M059J (cell line): Measurements from ENCODE around the gene LTBP1. TPM values are rescaled to one million over a fixed set of nuclear protein-coding genes. Genes with fewer than 3 reads are reported as not detected.

ENCODE experiments used
- DNase-seq: peaks from one replicate; pipeline ENCODE4 v3.0.0-alpha.2; 2012; ENCODE audit warnings: low read depth
- total RNA-seq: library from RNA; depleted of rRNA; stranded (reverse); fragments of >200 nt; shearing (Covaris generic); gene quantifications from 2 replicates; pipeline ENCODE4 v1.2.3, GENCODE V29; 2014

LTBP1 gene
- total RNA-seq, 1 experiment from 2014 or later, result 9.2 TPM

GRCh38 chr2:33115728-33116127 is 169.0 kb downstream of the LTBP1 start:
- no peak for DNase-seq

DNA sequence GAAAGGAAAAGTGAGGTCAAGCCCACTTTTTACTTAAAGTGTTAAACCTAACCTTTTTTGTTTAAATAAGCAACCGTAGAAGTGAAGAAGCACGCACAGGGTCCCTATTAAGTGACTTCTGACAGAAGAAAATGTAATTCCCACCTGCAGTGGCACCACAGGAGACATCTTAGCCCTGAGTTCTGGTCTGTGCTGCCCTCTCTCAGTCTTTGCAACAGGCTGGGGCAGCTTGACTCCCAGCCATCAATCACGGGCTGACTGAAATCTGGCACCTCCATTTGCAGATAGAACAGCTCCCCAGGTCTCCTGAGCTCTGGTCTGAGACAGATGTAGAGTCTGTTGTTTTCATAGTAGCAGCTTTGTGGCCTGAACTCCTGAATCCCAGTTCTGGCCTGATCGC is 170.0 kb downstream of the LTBP1 start:
- DNase-seq, result no peak

DNA sequence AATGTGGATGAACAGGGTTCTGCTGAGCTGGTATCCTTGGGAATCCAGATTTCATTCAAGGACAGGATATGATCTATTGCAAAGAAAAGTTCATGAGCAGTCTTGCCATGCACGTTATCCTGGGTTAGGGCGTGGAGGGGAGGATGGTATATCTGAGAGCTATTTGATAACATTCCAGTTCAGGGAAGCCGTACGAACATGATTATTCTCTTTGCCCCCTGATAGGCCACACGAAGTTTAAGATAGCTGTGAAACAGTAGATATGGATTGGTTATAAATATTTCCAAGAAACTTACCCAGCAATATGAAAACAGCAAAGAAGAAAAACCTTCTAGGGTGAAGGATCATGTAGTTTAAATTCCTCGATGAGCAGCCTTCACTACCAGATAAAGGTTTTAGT is 171.9 kb downstream of the LTBP1 start:
- no peak for DNase-seq

GRCh38 chr2:33121416-33121815 is 174.7 kb downstream of the LTBP1 start:
- no peak for DNase-seq

- no peak for DNase-seq
Measured at GRCh38 chr2:33121925-33122324, 175.2 kb downstream of the LTBP1 start.

- no peak for DNase-seq
Measured at GRCh38 chr2:33122726-33123125, 176.0 kb downstream of the LTBP1 start.

DNA sequence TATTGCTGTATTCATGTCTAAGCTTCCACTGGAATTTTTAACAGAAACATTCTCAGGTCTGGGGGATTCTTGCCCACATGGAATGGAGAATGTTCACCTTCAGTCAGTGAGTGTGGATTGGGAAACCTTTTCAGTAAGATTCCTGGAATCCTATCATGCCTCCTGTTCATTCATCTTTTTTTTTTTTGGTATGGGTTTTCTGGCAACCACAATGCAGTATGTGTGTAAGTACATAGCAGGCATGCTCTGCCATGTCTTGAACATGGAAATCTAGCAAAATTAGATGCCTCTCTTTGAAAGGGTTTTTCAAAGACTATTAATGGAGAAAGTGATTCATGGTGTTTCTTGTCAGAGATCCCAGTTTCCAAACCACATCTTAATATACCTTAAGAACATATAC is 176.5 kb downstream of the LTBP1 start:
- no peak for DNase-seq

- DNase-seq, result no peak
Measured at GRCh38 chr2:33126552-33126951, 179.8 kb downstream of the LTBP1 start.

- DNase-seq, result peak; percentile 61
Measured at GRCh38 chr2:33126958-33127357, 180.2 kb downstream of the LTBP1 start.

DNA sequence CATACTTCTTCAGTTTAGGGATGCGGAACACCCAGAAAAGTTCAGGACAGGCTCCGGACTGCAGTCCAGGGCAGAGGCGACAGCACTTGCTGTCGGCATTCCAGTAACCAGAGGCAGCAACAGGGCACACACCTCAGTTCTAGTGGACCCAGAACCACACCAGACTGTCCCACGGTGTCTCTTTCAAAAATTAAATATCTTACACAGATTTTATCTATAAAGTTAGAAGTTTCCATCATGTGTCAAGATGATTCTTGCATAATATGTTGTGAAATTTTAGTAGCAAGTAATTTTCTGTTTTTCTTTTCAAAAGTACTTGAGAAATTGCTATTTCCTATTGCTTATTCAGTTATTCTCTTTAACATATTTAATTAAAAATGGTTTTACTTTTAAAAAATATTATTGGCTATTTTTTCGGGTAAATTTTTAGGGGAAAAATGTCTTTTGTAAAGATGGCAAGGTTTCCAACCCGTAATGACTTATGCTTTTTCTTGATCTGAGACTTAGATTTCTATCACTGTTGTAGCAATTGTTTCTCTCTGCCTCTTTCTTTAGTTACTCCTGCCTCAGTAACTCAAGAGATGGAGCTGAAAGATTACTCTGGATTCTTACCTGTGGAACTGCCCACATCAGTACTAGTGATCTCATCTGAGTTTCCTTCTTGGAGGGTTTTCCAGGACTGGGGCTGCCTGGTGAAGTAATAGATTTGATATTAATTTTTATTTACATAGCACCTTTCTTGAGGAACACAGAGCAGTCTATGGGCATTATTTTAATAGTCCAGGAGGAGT is 182.7 kb downstream of the LTBP1 start:
- DNase-seq, result no peak

- no peak for DNase-seq
Measured at GRCh38 chr2:33130054-33130447, 183.3 kb downstream of the LTBP1 start.

DNA sequence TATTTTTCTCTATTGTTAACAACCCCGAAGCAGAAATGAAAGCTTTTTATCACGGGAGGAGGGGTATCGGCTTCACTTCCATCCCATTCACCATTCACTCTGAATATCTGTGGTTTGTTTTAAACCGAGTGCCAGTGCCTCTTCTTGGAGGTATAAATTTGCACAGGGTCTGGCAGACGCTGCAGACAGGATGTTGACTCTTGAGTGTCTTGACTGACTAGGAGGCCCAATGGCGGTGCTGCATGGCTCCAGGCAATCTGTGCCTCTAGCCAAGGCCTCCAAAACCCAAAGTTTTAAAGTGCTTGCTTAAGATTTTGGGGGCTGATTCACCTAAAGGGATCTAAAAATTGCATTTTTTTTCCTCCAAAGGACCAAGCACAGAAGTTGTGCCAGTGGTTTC is 183.8 kb downstream of the LTBP1 start:
- peak; percentile 58 for DNase-seq

GRCh38 chr2:33131111-33131510 is 184.4 kb downstream of the LTBP1 start:
- peak; percentile 57 for DNase-seq

DNA sequence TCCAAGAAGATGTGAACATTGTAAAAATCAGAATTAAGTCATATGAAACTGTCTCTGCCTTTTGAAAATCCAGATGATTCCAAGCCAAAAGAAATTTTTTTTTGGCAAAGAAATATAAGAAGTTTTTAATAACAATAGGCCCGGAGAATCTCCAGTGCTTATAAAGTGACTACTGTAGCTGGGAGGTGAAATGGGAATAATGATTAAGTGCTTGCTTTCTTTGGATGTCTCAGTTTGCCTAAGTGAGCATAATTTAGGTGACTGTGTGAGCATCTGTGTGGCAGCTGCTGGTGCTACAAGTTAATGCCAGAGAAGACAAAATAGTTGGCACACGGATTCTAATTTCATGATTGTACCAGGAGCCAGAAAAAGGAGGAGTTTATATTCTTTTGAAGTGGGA is 185.0 kb downstream of the LTBP1 start:
- DNase-seq, result no peak

GRCh38 chr2:33133454-33133952 is 186.8 kb downstream of the LTBP1 start:
- no peak for DNase-seq

- DNase-seq, result peak; percentile 97
Measured at GRCh38 chr2:33134086-33134771, 187.5 kb downstream of the LTBP1 start.

GRCh38 chr2:33134791-33135560 is 188.2 kb downstream of the LTBP1 start:
- DNase-seq, result no peak

DNA sequence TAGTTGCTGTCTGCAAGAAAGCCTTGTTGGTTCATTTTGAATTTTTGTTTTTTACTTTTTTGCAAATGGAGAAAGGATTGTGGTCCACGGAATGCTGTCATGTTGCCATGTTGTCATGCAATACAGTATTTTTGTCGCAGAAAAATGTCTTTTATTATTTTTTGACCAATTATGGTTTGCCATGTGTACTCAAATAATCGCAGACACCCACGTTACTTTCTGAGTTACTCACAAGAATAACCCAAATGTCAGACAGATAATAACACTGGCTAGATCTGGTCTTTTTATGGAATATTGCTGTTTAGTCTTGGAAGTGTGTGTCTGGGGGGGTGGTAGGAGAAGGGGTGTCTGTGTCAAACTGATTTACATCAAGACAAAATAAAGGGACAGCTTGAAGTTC is 188.9 kb downstream of the LTBP1 start:
- DNase-seq, result no peak

- DNase-seq, result no peak
Measured at GRCh38 chr2:33136056-33136455, 189.3 kb downstream of the LTBP1 start.

GRCh38 chr2:33136566-33136965 is 189.8 kb downstream of the LTBP1 start:
- no peak for DNase-seq

GRCh38 chr2:33137331-33137730 is 190.6 kb downstream of the LTBP1 start:
- no peak for DNase-seq

- DNase-seq, result no peak
Measured at GRCh38 chr2:33139949-33140348, 193.2 kb downstream of the LTBP1 start.
